Prostate gland (tissue), 2 donors: Measurements from ENCODE around the gene CTF1.

Experiments
- POLR2A ChIP-seq: fragments of 450-650 bp; IDR thresholded peaks from one replicate; pipeline ENCODE4 v1.6.1; 2016; ENCODE audit warnings: antibody characterized with exemption, mild to moderate bottlenecking
- POLR2AphosphoS5 ChIP-seq: sonication (generic); formaldehyde crosslinking; IDR thresholded peaks from one replicate; pipeline ENCODE4 v1.6.1; 2017; ENCODE audit warnings: antibody characterized with exemption
- TF ChIP-seq, protein P1 (sequence below), 4 experiments: fragments of 200-600 bp in 2 of 4; fragments of 450-650 bp in 2 of 4; sonication (generic) in 2 of 4; IDR thresholded peaks; 1 replicate in 3 of 4; 2 replicates in 1 of 4; pipeline ENCODE4 v1.5.1; 2016 to 2019; ENCODE audit warnings: antibody characterized with exemption in 4 of 4, mild to moderate bottlenecking in 2 of 4, moderate library complexity in 2 of 4

DNA sequence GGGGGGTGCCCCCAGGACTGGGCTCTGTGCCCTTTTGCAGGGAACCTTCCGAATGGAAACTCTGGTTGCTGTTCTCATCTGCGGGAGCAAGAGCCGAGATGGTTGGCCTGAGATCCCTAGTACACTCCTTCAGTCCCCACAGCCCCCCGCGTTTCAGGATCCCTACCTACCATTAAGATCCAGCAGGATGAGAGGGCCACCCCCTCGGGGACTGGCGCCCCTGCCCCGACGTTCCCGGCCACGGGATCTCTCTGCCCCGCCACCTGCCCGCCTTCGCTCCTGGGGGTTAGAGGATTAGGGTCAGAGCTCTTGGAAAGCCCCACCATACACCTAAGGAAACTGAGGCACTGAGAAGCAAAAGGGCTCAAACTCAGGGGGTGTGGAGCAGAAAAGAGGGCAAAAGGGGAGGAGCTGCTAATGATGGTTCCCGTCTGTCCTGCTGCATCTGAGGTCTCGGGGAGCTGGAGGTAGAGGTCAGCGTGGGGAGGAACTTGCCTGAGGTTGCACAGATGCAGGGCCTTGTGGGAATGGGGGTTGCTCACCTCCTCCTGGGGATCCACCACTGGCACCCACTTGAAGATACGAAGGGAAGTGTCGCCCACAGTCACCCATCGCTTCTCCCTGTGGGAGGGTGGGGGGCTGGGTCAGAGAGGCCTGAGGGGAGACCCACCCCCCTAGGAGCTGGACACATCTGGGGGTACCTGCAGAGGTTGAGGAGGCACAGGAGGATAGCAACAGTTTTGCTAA lies 3.6 kb upstream of the CTF1 start:
- TF ChIP-seq, protein P1, sequence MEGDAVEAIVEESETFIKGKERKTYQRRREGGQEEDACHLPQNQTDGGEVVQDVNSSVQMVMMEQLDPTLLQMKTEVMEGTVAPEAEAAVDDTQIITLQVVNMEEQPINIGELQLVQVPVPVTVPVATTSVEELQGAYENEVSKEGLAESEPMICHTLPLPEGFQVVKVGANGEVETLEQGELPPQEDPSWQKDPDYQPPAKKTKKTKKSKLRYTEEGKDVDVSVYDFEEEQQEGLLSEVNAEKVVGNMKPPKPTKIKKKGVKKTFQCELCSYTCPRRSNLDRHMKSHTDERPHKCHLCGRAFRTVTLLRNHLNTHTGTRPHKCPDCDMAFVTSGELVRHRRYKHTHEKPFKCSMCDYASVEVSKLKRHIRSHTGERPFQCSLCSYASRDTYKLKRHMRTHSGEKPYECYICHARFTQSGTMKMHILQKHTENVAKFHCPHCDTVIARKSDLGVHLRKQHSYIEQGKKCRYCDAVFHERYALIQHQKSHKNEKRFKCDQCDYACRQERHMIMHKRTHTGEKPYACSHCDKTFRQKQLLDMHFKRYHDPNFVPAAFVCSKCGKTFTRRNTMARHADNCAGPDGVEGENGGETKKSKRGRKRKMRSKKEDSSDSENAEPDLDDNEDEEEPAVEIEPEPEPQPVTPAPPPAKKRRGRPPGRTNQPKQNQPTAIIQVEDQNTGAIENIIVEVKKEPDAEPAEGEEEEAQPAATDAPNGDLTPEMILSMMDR (IDR thresholded peaks at IDR 0.05) = no peak
- TF ChIP-seq POLR2AphosphoS5 = no peak
- TF ChIP-seq POLR2A = no peak
